PC-3 (cell line): Measurements from ENCODE around the gene HCFC1. TPM values are rescaled to one million over a fixed set of nuclear protein-coding genes. Genes with fewer than 3 reads are reported as not detected.

ENCODE experiments used
- ATAC-seq: fragments of 200-7000 bp; cut with Tn5 transposase; 2 replicates; pipeline ENCODE4 v1.9.1; 2020; ENCODE audit warnings: mild to moderate bottlenecking, moderate library complexity
- BruUV-seq: library from RNA; stranded (reverse); fragments of 400-500 nt; replicated peaks from 2 replicates; lab custom pipeline; 2021; lab: Mats Ljungman, UMichigan
- CTCF ChIA-PET: fragments of 300-600 bp; sonication (Branson Sonifier 250); formaldehyde crosslinking; loops from one replicate; lab custom pipeline; 2022; ENCODE audit warnings: antibody characterized with exemption; lab: Charles Lee
- POLR2A ChIA-PET: fragments of 300-600 bp; sonication (Branson Sonifier 250); formaldehyde crosslinking; loops from one replicate; lab custom pipeline; 2022; ENCODE audit warnings: antibody characterized with exemption; ENCODE audit not compliant: unreplicated experiment; lab: Charles Lee
- DNase-seq: peaks from one replicate; pipeline ENCODE4 v3.0.0-alpha.2; 2015
- H2AFZ ChIP-seq: fragments of 300-600 bp; sonication (generic); 2 replicates; pipeline ENCODE4 v1.6.0; 2016; ENCODE audit warnings: antibody characterized with exemption, low read length
- H3F3A ChIP-seq: fragments of 300-600 bp; sonication (generic); one replicate; pipeline ENCODE4 v1.6.0; 2017; ENCODE audit warnings: antibody characterized with exemption, low read length, control low read depth, mild to moderate bottlenecking; ENCODE audit not compliant: unreplicated experiment
- H3K27ac ChIP-seq: fragments of 300-600 bp; sonication (generic); 2 replicates; pipeline ENCODE4 v1.5.1; 2016; ENCODE audit warnings: mild to moderate bottlenecking, low read length
- H3K27me3 ChIP-seq: fragments of 300-600 bp; sonication (generic); 2 replicates; pipeline ENCODE4 v1.6.1; 2016; ENCODE audit warnings: low read length, mixed read lengths
- H3K36me3 ChIP-seq: fragments of 300-600 bp; sonication (generic); 2 replicates; pipeline ENCODE4 v1.6.1; 2016; ENCODE audit warnings: low read depth, mixed run types, low read length, mixed read lengths
- H3K4me1 ChIP-seq: fragments of 300-600 bp; sonication (generic); 2 replicates; pipeline ENCODE4 v1.5.1; 2016; ENCODE audit warnings: low read length; ENCODE audit not compliant: insufficient read depth
- H3K4me2 ChIP-seq: fragments of 300-600 bp; sonication (generic); 2 replicates; pipeline ENCODE4 v1.6.0; 2016; ENCODE audit warnings: low read length
- H3K4me3 ChIP-seq: fragments of 300-600 bp; sonication (generic); 2 replicates; pipeline ENCODE4 v1.5.1; 2016; ENCODE audit warnings: mild to moderate bottlenecking, low read length, mixed read lengths
- H3K79me2 ChIP-seq: fragments of 300-600 bp; sonication (generic); 2 replicates; pipeline ENCODE4 v1.6.1; 2017; ENCODE audit warnings: low read length, mixed read lengths
- H3K9ac ChIP-seq: fragments of 300-600 bp; sonication (generic); 2 replicates; pipeline ENCODE4 v1.6.0; 2016; ENCODE audit warnings: mild to moderate bottlenecking, low read length
- H3K9me2 ChIP-seq: fragments of 300-600 bp; sonication (generic); replicated peaks from 2 replicates; pipeline ENCODE4 v1.6.1; 2016; ENCODE audit warnings: mixed run types, low read length, mixed read lengths
- H3K9me3 ChIP-seq: fragments of 300-600 bp; sonication (generic); 2 replicates; pipeline ENCODE4 v1.6.1; 2016; ENCODE audit warnings: low read length, mixed read lengths
- H4K20me1 ChIP-seq: fragments of 300-600 bp; sonication (generic); 2 replicates; pipeline ENCODE4 v1.6.1; 2016; ENCODE audit warnings: low read length, mixed read lengths
- CTCF ChIP-seq: fragments of 300-600 bp; sonication (generic); conservative IDR thresholded peaks from 2 replicates; pipeline ENCODE4 v1.5.1; 2017; ENCODE audit warnings: antibody characterized with exemption, low read depth, mild to moderate bottlenecking, low read length
- EZH2 ChIP-seq: fragments of 300-600 bp; sonication (generic); IDR thresholded peaks from one replicate; pipeline ENCODE4 v1.6.1; 2017; ENCODE audit warnings: antibody characterized with exemption, mild to moderate bottlenecking, low read length; ENCODE audit not compliant: unreplicated experiment
- EZH2phosphoT487 ChIP-seq: fragments of 300-600 bp; sonication (generic); IDR thresholded peaks from 2 replicates; pipeline ENCODE4 v1.6.1; 2018; ENCODE audit warnings: mild to moderate bottlenecking, antibody characterized with exemption, low read length, borderline replicate concordance
- intact Hi-C: fragments of 100-400 bp; cut with micrococcal nuclease; formaldehyde crosslinking; loops from 2 replicates; pipeline ENCODE4 v1.9.0; 2023
- total RNA-seq: library from RNA; depleted of rRNA; stranded (reverse); fragments of >200 nt; gene quantifications from 2 replicates; pipeline ENCODE4 v1.2.3, GENCODE V29; 2014

HCFC1 gene
- total RNA-seq, 1 experiment from 2014 or later, result 66.9 TPM

- no peaks in the 10 kb centered on the region for H3K9me3 ChIP-seq
- no peaks in the 10 kb centered on the region for H3K27me3 ChIP-seq
- H3K79me2 ChIP-seq, result peaks cover 63% of the 10 kb centered on the region
- no peak overlapping the region for H3K4me2 ChIP-seq
- H3K4me3 ChIP-seq, result no peak overlapping the region
- ATAC-seq (no peak), DNase-seq (no peak)
- no peak overlapping the region for H2AFZ ChIP-seq
- H3K36me3 ChIP-seq, result peaks cover 29% of the 10 kb centered on the region
- peaks cover 17% of the 10 kb centered on the region for H3K4me1 ChIP-seq
- H4K20me1 ChIP-seq, result peaks cover 30% of the 10 kb centered on the region
- H3K27ac ChIP-seq, result no peak overlapping the region
- H3F3A ChIP-seq, result no peaks in the 10 kb centered on the region
- no TSS peak for BruUV-seq
- no peak for TF ChIP-seq EZH2phosphoT487
- no peak for TF ChIP-seq EZH2
- TF ChIP-seq CTCF, result no peak
- H3K9ac ChIP-seq, result no peak overlapping the region
- intact Hi-C loops, result no loop called here
- no peaks in the 10 kb centered on the region for H3K9me2 ChIP-seq
- POLR2A ChIA-PET, result no interaction called here
- CTCF ChIA-PET, result no interaction called here
Observed at GRCh38 chrX:153964105-153964504, 7.5 kb downstream of the HCFC1 start.

GRCh38 chrX:153963546-153963945 is 8.1 kb downstream of the HCFC1 start:
- intact Hi-C loops, result no loop called here
- ATAC-seq (no peak), DNase-seq (no peak)
- POLR2A ChIA-PET, result no interaction called here
- no peaks in the 10 kb centered on the region for H3K9me2 ChIP-seq
- no peaks in the 10 kb centered on the region for H3K27me3 ChIP-seq
- peaks cover 57% of the 10 kb centered on the region for H3K79me2 ChIP-seq
- no peaks in the 10 kb centered on the region for H3F3A ChIP-seq
- CTCF ChIA-PET, result no interaction called here
- H3K36me3 ChIP-seq, result peaks cover 31% of the 10 kb centered on the region
- BruUV-seq, result no TSS peak
- TF ChIP-seq EZH2phosphoT487 (no peak), CTCF (no peak)
- H3K9me3 ChIP-seq, result no peaks in the 10 kb centered on the region
- no peak overlapping the region for H3K27ac ChIP-seq
- H3K4me3 ChIP-seq, result no peak overlapping the region
- no peak overlapping the region for H2AFZ ChIP-seq
- H3K4me2 ChIP-seq, result no peak overlapping the region
- H3K9ac ChIP-seq, result no peak overlapping the region
- H4K20me1 ChIP-seq, result peaks cover 25% of the 10 kb centered on the region
- peaks cover 12% of the 10 kb centered on the region for H3K4me1 ChIP-seq

DNA sequence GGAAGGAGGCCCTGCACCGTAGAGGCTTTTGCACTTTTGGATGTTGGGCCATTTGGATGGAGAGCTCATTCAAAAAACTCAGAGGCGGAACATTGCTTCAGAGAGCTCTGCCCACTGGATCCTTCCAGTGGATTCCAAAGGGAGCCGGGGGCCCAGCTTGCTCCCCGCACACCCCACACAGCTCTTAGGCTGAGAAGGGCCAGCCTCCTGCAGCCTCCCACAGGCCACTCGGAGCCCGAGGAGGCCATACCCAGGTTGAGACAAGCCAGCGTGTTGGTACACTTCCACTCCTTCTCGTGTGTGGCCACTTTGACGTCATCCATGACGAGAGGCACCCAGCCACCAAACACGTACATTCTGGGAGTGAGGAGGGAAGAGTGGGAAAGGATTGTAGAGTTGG is 10.3 kb downstream of the HCFC1 start:
- Histone ChIP-seq H4K20me1 (peaks cover 4% of the 10 kb centered on the region; the same call in 1 of the 2 replicates), H3K4me3 (no peak overlapping the region), H3K27me3 (no peaks in the 10 kb centered on the region), H3F3A (no peaks in the 10 kb centered on the region), H3K79me2 (peaks cover 35% of the 10 kb centered on the region), H3K4me1 (no peaks in the 10 kb centered on the region), H3K9ac (no peak overlapping the region), H3K9me2 (no peaks in the 10 kb centered on the region), H2AFZ (no peak overlapping the region), H3K9me3 (no peaks in the 10 kb centered on the region), H3K27ac (no peak overlapping the region), H3K36me3 (peaks cover 38% of the 10 kb centered on the region), H3K4me2 (no peak overlapping the region)
- intact Hi-C loops, result no loop called here
- TF ChIP-seq EZH2phosphoT487 (no peak), EZH2 (no peak), CTCF (no peak)
- ATAC-seq (no peak), DNase-seq (no peak)
- ChIA-PET POLR2A (no interaction called here), CTCF (no interaction called here)
- BruUV-seq, result no TSS peak
